ENCODE results near the gene CADM3.

Gene CADM3

GRCh38 chr1:159207080-159207479 is 35.7 kb downstream of the CADM3 start:
- no peak overlapping the region for H3K4me3 ChIP-seq (ENCODE audit: low read depth, low read length)
- H4K8ac ChIP-seq (ENCODE audit: low read depth, low read length) = no peak overlapping the region
- H3K79me2 ChIP-seq (ENCODE audit: control insufficient read depth, insufficient read depth, low read length, poor library complexity) = no peaks in the 10 kb centered on the region

GRCh38 chr1:159207774-159208173 is 36.4 kb downstream of the CADM3 start:
- Histone ChIP-seq H3K27ac (ENCODE audit: low read depth, low read length) (no peak overlapping the region), H2AK5ac (ENCODE audit: low read length) (no peak overlapping the region), H3K9me3 (ENCODE audit: insufficient read depth, low read depth, low read length) (peaks cover 1% of the 10 kb centered on the region), H2BK120ac (ENCODE audit: insufficient read depth, low read length, poor library complexity) (no peak overlapping the region), H3K18ac (ENCODE audit: low read length) (no peak overlapping the region), H2AFZ (ENCODE audit: insufficient read depth, low read length, poor library complexity) (no peak overlapping the region), H3K9ac (ENCODE audit: low read length) (no peak overlapping the region), H3K36me3 (ENCODE audit: control insufficient read depth in 1 of 2, insufficient read depth in 2 of 2, low read length in 2 of 2) (no peaks in the 10 kb centered on the region), H3K4me2 (ENCODE audit: low read length) (no peak overlapping the region), H3K27me3 (ENCODE audit: insufficient read depth, low read length) (no peaks in the 10 kb centered on the region), H3K79me1 (ENCODE audit: low read length) (no peaks in the 10 kb centered on the region), H4K12ac (ENCODE audit: low read depth, low read length) (no peak overlapping the region), H3K14ac (ENCODE audit: low read length) (no peak overlapping the region), H3K4me3 (ENCODE audit: low read depth, low read length) (no peak overlapping the region), H4K91ac (ENCODE audit: low read depth, low read length) (no peak overlapping the region), H3K4me1 (ENCODE audit: control insufficient read depth in 1 of 2, insufficient read depth in 2 of 2, low read length in 2 of 2) (no peaks in the 10 kb centered on the region), H4K8ac (ENCODE audit: low read depth, low read length) (no peak overlapping the region), H3K4ac (ENCODE audit: low read depth, low read length) (no peak overlapping the region), H3K23ac (ENCODE audit: low read length) (no peak overlapping the region), H2BK12ac (ENCODE audit: low read length) (no peak overlapping the region), H2BK5ac (ENCODE audit: low read depth, low read length, poor library complexity) (no peak overlapping the region), H3K79me2 (ENCODE audit: control insufficient read depth, insufficient read depth, low read length, poor library complexity) (no peaks in the 10 kb centered on the region)
- no peak for DNase-seq
- WGBS (ENCODE audit: extremely low coverage, insufficient coverage, insufficient read length) = no CpG with 5 or more reads among the region's 8 CpGs

More at GRCh38 chr1:159207080-159207479, 35.7 kb downstream of the CADM3 start:
- no peak overlapping the region for H2BK12ac ChIP-seq (ENCODE audit: low read length)
- no peak overlapping the region for H4K91ac ChIP-seq (ENCODE audit: low read depth, low read length)
- no peaks in the 10 kb centered on the region for H3K27me3 ChIP-seq (ENCODE audit: insufficient read depth, low read length)
- H3K79me1 ChIP-seq (ENCODE audit: low read length) = no peaks in the 10 kb centered on the region
- H2AFZ ChIP-seq (ENCODE audit: insufficient read depth, low read length, poor library complexity) = no peak overlapping the region
- no peak overlapping the region for H3K9ac ChIP-seq (ENCODE audit: low read length)
- H3K4ac ChIP-seq (ENCODE audit: low read depth, low read length) = no peak overlapping the region
- no peak overlapping the region for H3K23ac ChIP-seq (ENCODE audit: low read length)
- no peak overlapping the region for H2BK120ac ChIP-seq (ENCODE audit: insufficient read depth, low read length, poor library complexity)
- no peak overlapping the region for H2AK5ac ChIP-seq (ENCODE audit: low read length)
- no peak overlapping the region for H3K27ac ChIP-seq (ENCODE audit: low read depth, low read length)
- H4K12ac ChIP-seq (ENCODE audit: low read depth, low read length) = no peak overlapping the region
- no peak overlapping the region for H2BK5ac ChIP-seq (ENCODE audit: low read depth, low read length, poor library complexity)
- H3K4me1 ChIP-seq (ENCODE audit: control insufficient read depth in 1 of 2, insufficient read depth in 2 of 2, low read length in 2 of 2) = no peaks in the 10 kb centered on the region
- no peak overlapping the region for H3K4me2 ChIP-seq (ENCODE audit: low read length)
- WGBS (ENCODE audit: extremely low coverage, insufficient coverage, insufficient read length) = no CpG with 5 or more reads among the region's 5 CpGs
- no peak for DNase-seq
- no peak overlapping the region for H3K18ac ChIP-seq (ENCODE audit: low read length)
- no peak overlapping the region for H3K14ac ChIP-seq (ENCODE audit: low read length)
- H3K36me3 ChIP-seq (ENCODE audit: control insufficient read depth in 1 of 2, insufficient read depth in 2 of 2, low read length in 2 of 2) = no peaks in the 10 kb centered on the region
- peaks cover 1% of the 10 kb centered on the region for H3K9me3 ChIP-seq (ENCODE audit: insufficient read depth, low read depth, low read length)

- Histone ChIP-seq H3K79me1 (ENCODE audit: low read length) (no peaks in the 10 kb centered on the region), H3K23ac (ENCODE audit: low read length) (no peak overlapping the region), H4K8ac (ENCODE audit: low read depth, low read length) (no peak overlapping the region), H3K14ac (ENCODE audit: low read length) (no peak overlapping the region), H3K79me2 (ENCODE audit: control insufficient read depth, insufficient read depth, low read length, poor library complexity) (no peaks in the 10 kb centered on the region), H4K91ac (ENCODE audit: low read depth, low read length) (no peak overlapping the region), H3K4me2 (ENCODE audit: low read length) (no peak overlapping the region), H3K27ac (ENCODE audit: low read depth, low read length) (no peak overlapping the region), H2AK5ac (ENCODE audit: low read length) (no peak overlapping the region), H3K27me3 (ENCODE audit: insufficient read depth, low read length) (no peaks in the 10 kb centered on the region), H3K4me3 (ENCODE audit: low read depth, low read length) (no peak overlapping the region), H2AFZ (ENCODE audit: insufficient read depth, low read length, poor library complexity) (no peak overlapping the region), H2BK5ac (ENCODE audit: low read depth, low read length, poor library complexity) (no peak overlapping the region), H4K12ac (ENCODE audit: low read depth, low read length) (no peak overlapping the region), H3K4ac (ENCODE audit: low read depth, low read length) (no peak overlapping the region), H2BK12ac (ENCODE audit: low read length) (no peak overlapping the region), H3K9me3 (ENCODE audit: insufficient read depth, low read depth, low read length) (peaks cover 1% of the 10 kb centered on the region), H3K9ac (ENCODE audit: low read length) (no peak overlapping the region), H3K4me1 (ENCODE audit: control insufficient read depth in 1 of 2, insufficient read depth in 2 of 2, low read length in 2 of 2) (no peaks in the 10 kb centered on the region), H3K36me3 (ENCODE audit: control insufficient read depth in 1 of 2, insufficient read depth in 2 of 2, low read length in 2 of 2) (no peaks in the 10 kb centered on the region), H2BK120ac (ENCODE audit: insufficient read depth, low read length, poor library complexity) (no peak overlapping the region), H3K18ac (ENCODE audit: low read length) (no peak overlapping the region)
- WGBS (ENCODE audit: extremely low coverage, insufficient coverage, insufficient read length) = no CpG with 5 or more reads among the region's 7 CpGs
- DNase-seq = no peak
These were observed 36.9 kb downstream of the CADM3 start for GRCh38 chr1:159208175-159208825.

GRCh38 chr1:159209061-159209460 is 37.6 kb downstream of the CADM3 start:
- Histone ChIP-seq H3K18ac (ENCODE audit: low read length) (no peak overlapping the region), H3K79me1 (ENCODE audit: low read length) (no peaks in the 10 kb centered on the region), H3K27ac (ENCODE audit: low read depth, low read length) (no peak overlapping the region), H3K9ac (ENCODE audit: low read length) (no peak overlapping the region), H2AFZ (ENCODE audit: insufficient read depth, low read length, poor library complexity) (no peak overlapping the region), H4K8ac (ENCODE audit: low read depth, low read length) (no peak overlapping the region), H3K36me3 (ENCODE audit: control insufficient read depth in 1 of 2, insufficient read depth in 2 of 2, low read length in 2 of 2) (no peaks in the 10 kb centered on the region), H2BK5ac (ENCODE audit: low read depth, low read length, poor library complexity) (no peak overlapping the region), H3K79me2 (ENCODE audit: control insufficient read depth, insufficient read depth, low read length, poor library complexity) (no peaks in the 10 kb centered on the region), H3K4me3 (ENCODE audit: low read depth, low read length) (no peak overlapping the region), H2BK120ac (ENCODE audit: insufficient read depth, low read length, poor library complexity) (no peak overlapping the region), H3K4me2 (ENCODE audit: low read length) (no peak overlapping the region), H2BK12ac (ENCODE audit: low read length) (no peak overlapping the region), H3K9me3 (ENCODE audit: insufficient read depth, low read depth, low read length) (peaks cover 1% of the 10 kb centered on the region), H3K14ac (ENCODE audit: low read length) (no peak overlapping the region), H4K12ac (ENCODE audit: low read depth, low read length) (no peak overlapping the region), H4K91ac (ENCODE audit: low read depth, low read length) (no peak overlapping the region), H2AK5ac (ENCODE audit: low read length) (no peak overlapping the region), H3K4ac (ENCODE audit: low read depth, low read length) (no peak overlapping the region), H3K4me1 (ENCODE audit: control insufficient read depth in 1 of 2, insufficient read depth in 2 of 2, low read length in 2 of 2) (no peaks in the 10 kb centered on the region), H3K27me3 (ENCODE audit: insufficient read depth, low read length) (no peaks in the 10 kb centered on the region), H3K23ac (ENCODE audit: low read length) (no peak overlapping the region)
- no CpG with 5 or more reads among the region's 7 CpGs for WGBS (ENCODE audit: extremely low coverage, insufficient coverage, insufficient read length)
- no peak for DNase-seq

Measured in trophoblast cell (in vitro differentiated cells and primary cell).